ENCODE results near the gene STEEP1.
"Not testable (repeated sequence)": the region's sequence is repeated elsewhere in the genome, so short reads cannot be mapped to it uniquely, and the experiment has no call there.

STEEP1 gene

GRCh38 chrX:119505945-119506344, 59.3 kb downstream of the STEEP1 start:
- TF ChIP-seq CTCF (IDR thresholded peaks at IDR 0.05) = no peak
- Mint-ChIP-seq H3K9me3 (peaks cover 34% of the 10 kb centered on the region), H3K36me3 (ENCODE audit: low read depth) (no peaks in the 10 kb centered on the region), H3K27me3 (ENCODE audit: low read depth, poor library complexity) (peaks cover 10% of the 10 kb centered on the region), H3K4me3 (no peak overlapping the region), H3K4me1 (no peaks in the 10 kb centered on the region), H3K27ac (no peak overlapping the region)
- DNase-seq = no peak

GRCh38 chrX:119505145-119505544, 60.1 kb downstream of the STEEP1 start:
- H3K9me3 Mint-ChIP-seq = peaks cover 39% of the 10 kb centered on the region
- H3K36me3 Mint-ChIP-seq (ENCODE audit: low read depth); H3K27ac Mint-ChIP-seq; DNase-seq; H3K27me3 Mint-ChIP-seq (ENCODE audit: low read depth, poor library complexity); H3K4me1 Mint-ChIP-seq; H3K4me3 Mint-ChIP-seq: not testable (repeated sequence)

- DNase-seq = no peak
- H3K9me3 Mint-ChIP-seq = peaks cover 48% of the 10 kb centered on the region
- no peak overlapping the region for H3K4me3 Mint-ChIP-seq
- TF ChIP-seq CTCF (IDR thresholded peaks at IDR 0.05) = no peak
- no peaks in the 10 kb centered on the region for H3K4me1 Mint-ChIP-seq
- H3K36me3 Mint-ChIP-seq (ENCODE audit: low read depth) = peaks cover 5% of the 10 kb centered on the region
- no peak overlapping the region for H3K27ac Mint-ChIP-seq
- H3K27me3 Mint-ChIP-seq (ENCODE audit: low read depth, poor library complexity) = peaks cover 8% of the 10 kb centered on the region
Observed at GRCh38 chrX:119503484-119503861, 61.7 kb downstream of the STEEP1 start.

GRCh38 chrX:119502727-119503483, 62.3 kb downstream of the STEEP1 start:
- Mint-ChIP-seq H3K4me3 (no peak overlapping the region), H3K27ac (no peak overlapping the region), H3K27me3 (ENCODE audit: low read depth, poor library complexity) (peaks cover 8% of the 10 kb centered on the region), H3K9me3 (peaks cover 48% of the 10 kb centered on the region), H3K4me1 (no peaks in the 10 kb centered on the region), H3K36me3 (ENCODE audit: low read depth) (peaks cover 5% of the 10 kb centered on the region)
- TF ChIP-seq CTCF (IDR thresholded peaks at IDR 0.05) = no peak
- no peak for DNase-seq

GRCh38 chrX:119501511-119502148, 63.6 kb downstream of the STEEP1 start:
- Mint-ChIP-seq H3K27ac (no peak overlapping the region), H3K36me3 (ENCODE audit: low read depth) (peaks cover 5% of the 10 kb centered on the region)

More at GRCh38 chrX:119501511-119502148, 63.6 kb downstream of the STEEP1 start:
- Mint-ChIP-seq H3K9me3 (peaks cover 55% of the 10 kb centered on the region), H3K27me3 (ENCODE audit: low read depth, poor library complexity) (peaks cover 10% of the 10 kb centered on the region), H3K4me3 (no peak overlapping the region), H3K4me1 (no peaks in the 10 kb centered on the region)
- DNase-seq = no peak
- TF ChIP-seq CTCF (IDR thresholded peaks at IDR 0.05) = no peak

Measured in nephron progenitor cell (in vitro differentiated cells).